HG03095 (cell line): ENCODE data around the gene B3GNT2.
A peak's percentile ranks its signal among the peaks of the same experiment; 100 is the strongest.
"Not testable (repeated sequence)": the region's sequence is repeated elsewhere in the genome, so short reads cannot be mapped to it uniquely, and the experiment has no call there.

Experiments
- ATAC-seq: cut with Tn5 transposase; IDR thresholded peaks from one replicate; pipeline ENCODE4 v1.9.1; 2021; ENCODE audit warnings: moderate library complexity; ENCODE audit not compliant: unreplicated experiment

Gene B3GNT2

GRCh38 chr2:62185475-62186155 lies 10.3 kb upstream of the B3GNT2 start:
- ATAC-seq: no peak

GRCh38 chr2:62186156-62186905 lies 9.6 kb upstream of the B3GNT2 start:
- ATAC-seq: no peak

- ATAC-seq: no peak
These were observed 8.7 kb upstream of the B3GNT2 start for GRCh38 chr2:62187246-62187645.

- no peak for ATAC-seq
These were observed 7.5 kb upstream of the B3GNT2 start for GRCh38 chr2:62188416-62188815.

GRCh38 chr2:62189196-62189595 lies 6.7 kb upstream of the B3GNT2 start:
- ATAC-seq: no peak

- ATAC-seq: no peak
These were observed 3.1 kb upstream of the B3GNT2 start for GRCh38 chr2:62192811-62193210.

- no peak for ATAC-seq
These were observed 1.1 kb upstream of the B3GNT2 start for GRCh38 chr2:62194558-62195420.

GRCh38 chr2:62196278-62196901 lies 475 bp downstream of the B3GNT2 start:
- peak; percentile 17 for ATAC-seq

GRCh38 chr2:62197011-62197924 lies 1.4 kb downstream of the B3GNT2 start:
- no peak for ATAC-seq

GRCh38 chr2:62197925-62198633 lies 2.2 kb downstream of the B3GNT2 start:
- no peak for ATAC-seq

- not testable (repeated sequence) for ATAC-seq
These were observed 2.9 kb downstream of the B3GNT2 start for GRCh38 chr2:62198854-62199253.

GRCh38 chr2:62199392-62200125 lies 3.6 kb downstream of the B3GNT2 start:
- no peak for ATAC-seq

GRCh38 chr2:62200291-62200841 lies 4.5 kb downstream of the B3GNT2 start:
- no peak for ATAC-seq

GRCh38 chr2:62200868-62201267 lies 5.0 kb downstream of the B3GNT2 start:
- no peak for ATAC-seq

- ATAC-seq: no peak
These were observed 5.4 kb downstream of the B3GNT2 start for GRCh38 chr2:62201307-62201706.

- no peak for ATAC-seq
These were observed 6.3 kb downstream of the B3GNT2 start for GRCh38 chr2:62202019-62202722.

- ATAC-seq: no peak
These were observed 6.8 kb downstream of the B3GNT2 start for GRCh38 chr2:62202729-62203128.

GRCh38 chr2:62203459-62203858 lies 7.5 kb downstream of the B3GNT2 start:
- no peak for ATAC-seq
